Left lung (tissue), 10 donors: Measurements from ENCODE around the gene RIMS4. TPM values are rescaled to one million over a fixed set of nuclear protein-coding genes. Genes with fewer than 3 reads are reported as not detected.

Source experiments
- ATAC-seq: fragments of 200-7000 bp; cut with Tn5 transposase; one replicate; pipeline ENCODE4 v1.9.1; 2020; ENCODE audit warnings: moderate library complexity
- DNase-seq, 4 donors: peaks; one replicate each; pipeline ENCODE4 v3.0.0-alpha.2; 2013 to 2020
- H3K27ac ChIP-seq, 2 donors: fragments of 200-600 bp; sonication (generic) in 1 of 2; one replicate each; pipeline versions ENCODE4 v1.5.0 to v1.8.0; 2020 to 2021
- H3K27me3 ChIP-seq, 2 donors: fragments of 200-600 bp; sonication (generic) in 1 of 2; one replicate each; pipeline versions ENCODE4 v1.5.0 to v1.8.0; 2020 to 2021
- H3K36me3 ChIP-seq, 2 donors: fragments of 200-600 bp; sonication (generic) in 1 of 2; one replicate each; pipeline versions ENCODE4 v1.5.0 to v1.8.0; 2020 to 2021
- H3K4me1 ChIP-seq, 2 donors: fragments of 200-600 bp; one replicate each; pipeline ENCODE4 v1.8.0; 2021
- H3K4me3 ChIP-seq, 2 donors: fragments of 200-600 bp; sonication (generic) in 1 of 2; one replicate each; pipeline versions ENCODE4 v1.5.0 to v1.8.0; 2020 to 2021; ENCODE audit warnings: mild to moderate bottlenecking in 1 of 2
- H3K9me3 ChIP-seq, 2 donors: fragments of 200-600 bp; sonication (generic) in 1 of 2; one replicate each; pipeline versions ENCODE4 v1.5.0 to v1.8.0; 2020 to 2021
- CTCF ChIP-seq, 2 donors: fragments of 200-600 bp; sonication (generic) in 1 of 2; IDR thresholded peaks; one replicate each; pipeline versions ENCODE4 v1.5.0 to v1.8.0; 2021; ENCODE audit warnings: antibody characterized with exemption in 2 of 2
- intact Hi-C, 2 donors: fragments of 100-400 bp; cut with DNase I; formaldehyde crosslinking; loops; one replicate each; pipeline versions ENCODE4 v1.11.2 to v1.14.2; 2022
- polyA plus RNA-seq, 6 donors: library from polyadenylated mRNA; unstranded; fragments of 120-200 nt; gene quantifications; one replicate each; pipeline ENCODE4 v1.2.1, GENCODE V29; 2013; ENCODE audit not compliant: insufficient read length in 6 of 6
- total RNA-seq, 2 donors: library from RNA; stranded (reverse); fragmentation: NEBNext Ultra II Directional; extraction: Animal tissue kit (Norgen Biotek cat#: 25700); gene quantifications; one replicate each; pipeline ENCODE4 v1.2.1, GENCODE V29; 2021
- donor health status: DM: no; HTN: yes; CAD: no.
- donor health status: DM: no; HTN: no; CAD: no.

RIMS4 gene
- total and polyA plus RNA-seq, 8 donors = 0.47 to 6.3 (median 4.1) TPM

GRCh38 chr20:44805979-44806620 is 4.2 kb downstream of the RIMS4 start:
- Histone ChIP-seq H3K4me1 (no peaks in the 10 kb centered on the region), H3K9me3 (no peaks in the 10 kb centered on the region), H3K4me3 (no peak overlapping the region), H3K27ac (no peak overlapping the region), H3K27me3 (peaks cover 26 to 66% of the 10 kb centered on the region in 2 donors), H3K36me3 (no peaks in the 10 kb centered on the region)
- no peak for TF ChIP-seq CTCF (IDR thresholded peaks at IDR 0.05)
- DNase-seq (peak; percentile 55 to 96 (median 83)), ATAC-seq (peak; percentile 84)
- intact Hi-C loops = no loop called here

GRCh38 chr20:44805335-44805978 is 4.9 kb downstream of the RIMS4 start:
- no peak for TF ChIP-seq CTCF (IDR thresholded peaks at IDR 0.05)
- intact Hi-C loops = no loop called here
- Histone ChIP-seq H3K36me3 (no peaks in the 10 kb centered on the region), H3K4me1 (no peaks in the 10 kb centered on the region), H3K27ac (no peak overlapping the region), H3K9me3 (no peaks in the 10 kb centered on the region), H3K27me3 (peaks cover 20 to 60% of the 10 kb centered on the region in 2 donors), H3K4me3 (no peak overlapping the region)
- DNase-seq = no peak
- no peak for ATAC-seq

- no peak for ATAC-seq
- H3K27ac ChIP-seq = no peak overlapping the region
- no peak for TF ChIP-seq CTCF (IDR thresholded peaks at IDR 0.05)
- intact Hi-C loops = no loop called here
- no peaks in the 10 kb centered on the region for H3K9me3 ChIP-seq
- no peak for DNase-seq
- no peak overlapping the region for H3K4me3 ChIP-seq
- no peaks in the 10 kb centered on the region for H3K36me3 ChIP-seq
- H3K4me1 ChIP-seq = no peaks in the 10 kb centered on the region
- peaks cover 4 to 43% of the 10 kb centered on the region in 2 donors for H3K27me3 ChIP-seq
Measured at GRCh38 chr20:44803383-44803941, 6.9 kb downstream of the RIMS4 start.

GRCh38 chr20:44802702-44803101 is 7.6 kb downstream of the RIMS4 start:
- Histone ChIP-seq H3K4me1 (no peaks in the 10 kb centered on the region), H3K9me3 (no peaks in the 10 kb centered on the region), H3K4me3 (no peak overlapping the region), H3K27me3 (peaks cover 3 to 35% of the 10 kb centered on the region in 2 donors), H3K27ac (no peak overlapping the region), H3K36me3 (no peaks in the 10 kb centered on the region)
- DNase-seq = no peak
- ATAC-seq = no peak
- intact Hi-C loops = no loop called here
- no peak for TF ChIP-seq CTCF (IDR thresholded peaks at IDR 0.05)

GRCh38 chr20:44800391-44801046 is 9.8 kb downstream of the RIMS4 start:
- ATAC-seq (no peak), DNase-seq (no peak)
- TF ChIP-seq CTCF (IDR thresholded peaks at IDR 0.05) = no peak
- no peaks in the 10 kb centered on the region for H3K4me1 ChIP-seq
- H3K27me3 ChIP-seq = peaks cover 0 to 13% of the 10 kb centered on the region in 2 donors
- no peaks in the 10 kb centered on the region for H3K36me3 ChIP-seq
- H3K9me3 ChIP-seq = no peaks in the 10 kb centered on the region
- no peak overlapping the region for H3K4me3 ChIP-seq
- intact Hi-C loops = no loop called here
- no peak overlapping the region for H3K27ac ChIP-seq
